Adipose tissue (tissue), 3 donors: ENCODE results near the gene ZNF621. TPM values are rescaled to one million over a fixed set of nuclear protein-coding genes. Genes with fewer than 3 reads are reported as not detected.
"Not testable (repeated sequence)": the region's sequence is repeated elsewhere in the genome, so short reads cannot be mapped to it uniquely, and the experiment has no call there.

ENCODE experiments used
- H3K27ac ChIP-seq: one replicate; pipeline ENCODE4 v1.5.1; 2013; ENCODE audit warnings: low read depth, low read length
- WGBS, 3 donors: extraction: QIAGEN DNeasy Blood & Tissue Kit; methylation state at CpG; one replicate each; pipeline ENCODE4 v1.1.7; 2013; 5-methylcytosine and 5-hydroxymethylcytosine counted together
- polyA plus RNA-seq, 3 donors: library from polyadenylated mRNA; stranded (reverse); fragments of 200-250 nt; gene quantifications; one replicate each; pipeline ENCODE4 v1.2.3, GENCODE V29; 2013
- donor health status: healthy with polysubstance abuse.
- donor health status: Bipolar disorder and iron deficiency.
- donor health status: healthy.

Gene ZNF621
- polyA plus RNA-seq, 3 donors = 4.5 to 11.2 (median 8.1) TPM

DNA sequence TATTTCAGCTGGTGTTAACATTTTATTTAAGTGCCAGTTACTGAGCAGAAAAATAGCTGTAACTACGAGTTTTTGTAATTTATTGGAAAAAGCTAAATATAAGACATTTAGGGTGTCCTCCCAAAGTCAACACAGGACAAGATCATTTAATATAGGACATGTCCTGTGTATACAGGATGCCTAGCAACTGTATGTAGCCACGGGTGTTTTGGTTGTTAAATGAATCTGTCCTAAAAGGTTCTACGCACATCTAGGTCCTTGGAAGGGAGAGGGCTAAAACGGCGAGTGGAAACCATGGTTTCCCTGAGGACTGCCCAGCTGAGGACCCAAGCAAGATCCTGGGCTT is 565 bp upstream of the ZNF621 start:
- WGBS, 3 donors = 10 to 29% (median 29%) methylated on average over 5 of the region's 5 CpGs
- H3K27ac ChIP-seq = peak overlapping the region; percentile 91

DNA sequence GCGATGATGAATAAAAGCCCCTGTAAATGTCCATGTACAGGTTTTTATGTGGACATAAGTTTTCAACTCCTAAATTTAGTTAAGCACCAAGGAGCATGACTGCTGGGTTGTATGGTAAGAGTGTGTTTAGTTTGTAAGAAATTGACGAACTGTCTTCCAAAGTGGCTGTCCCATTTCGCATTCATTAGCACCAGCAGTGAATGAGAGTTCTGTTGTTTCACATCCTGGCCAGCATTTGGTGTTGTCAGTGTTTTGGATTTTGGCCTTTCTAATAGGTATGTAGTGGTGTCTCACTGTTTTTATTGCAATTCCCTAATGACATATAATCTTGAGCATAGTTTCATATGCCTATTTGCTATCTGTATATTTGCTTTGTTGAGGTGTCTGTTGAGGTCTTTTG is 3.7 kb downstream of the ZNF621 start:
- 96 to 99% (median 96%) methylated on average over 3 of the region's 3 CpGs for WGBS, 3 donors
- H3K27ac ChIP-seq = no peak overlapping the region

DNA sequence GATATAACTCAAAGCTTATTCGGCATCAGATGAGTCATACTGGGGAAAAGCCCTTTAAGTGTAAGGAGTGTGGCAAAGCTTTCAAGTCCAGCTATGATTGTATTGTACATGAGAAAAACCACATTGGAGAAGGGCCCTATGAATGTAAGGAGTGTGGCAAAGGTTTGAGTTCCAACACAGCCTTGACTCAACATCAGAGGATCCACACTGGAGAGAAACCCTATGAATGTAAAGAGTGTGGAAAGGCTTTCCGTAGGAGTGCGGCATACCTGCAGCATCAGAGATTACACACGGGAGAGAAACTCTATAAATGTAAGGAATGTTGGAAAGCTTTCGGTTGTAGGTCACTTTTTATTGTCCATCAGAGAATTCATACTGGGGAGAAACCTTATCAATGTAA is 7.5 kb downstream of the ZNF621 start:
- WGBS, 3 donors = 96 to 98% (median 97%) methylated on average over 5 of the region's 5 CpGs
- no peak overlapping the region for H3K27ac ChIP-seq

DNA sequence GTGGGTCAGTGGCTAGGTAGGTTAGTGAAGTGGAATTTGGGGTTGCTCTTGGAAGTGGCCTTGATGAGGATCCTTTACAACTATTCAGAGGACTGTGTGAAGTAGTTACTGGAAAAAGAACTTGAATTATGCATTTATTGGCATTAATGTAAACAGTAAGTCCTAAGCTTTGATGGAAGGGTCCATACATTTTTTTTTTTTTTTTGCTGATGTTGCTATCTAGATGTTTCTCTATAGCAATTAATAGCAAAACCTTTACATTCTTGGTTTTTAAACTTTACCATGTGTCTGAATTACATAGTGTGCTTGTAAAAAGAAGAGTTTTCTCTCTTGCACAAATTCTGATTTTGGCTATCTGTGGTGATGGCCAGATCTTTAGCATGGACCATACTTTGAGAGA is 9.5 kb downstream of the ZNF621 start:
- no peak overlapping the region for H3K27ac ChIP-seq

DNA sequence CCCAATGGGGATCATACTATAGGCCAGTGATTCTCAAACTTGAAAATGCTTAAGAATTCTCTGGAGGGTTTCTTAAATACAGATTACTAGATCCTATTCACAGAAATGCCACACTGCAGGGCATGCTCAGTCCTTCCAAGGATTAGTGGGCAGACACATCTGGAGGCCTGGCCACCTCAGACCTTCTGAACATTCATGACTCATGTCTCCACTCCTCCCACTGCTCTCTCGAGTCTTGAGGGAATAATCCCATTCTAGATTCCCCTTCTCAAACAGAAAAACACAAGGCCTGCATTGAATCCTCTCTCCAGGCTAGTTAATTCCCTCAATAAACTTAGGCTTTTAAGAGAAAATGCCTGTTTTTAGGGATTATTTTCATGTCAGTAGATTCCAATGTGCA is 22.1 kb downstream of the ZNF621 start:
- WGBS, 3 donors = 51 to 77% (median 60%) methylated on average over 1 of the region's 1 CpG
- H3K27ac ChIP-seq = no peak overlapping the region

DNA sequence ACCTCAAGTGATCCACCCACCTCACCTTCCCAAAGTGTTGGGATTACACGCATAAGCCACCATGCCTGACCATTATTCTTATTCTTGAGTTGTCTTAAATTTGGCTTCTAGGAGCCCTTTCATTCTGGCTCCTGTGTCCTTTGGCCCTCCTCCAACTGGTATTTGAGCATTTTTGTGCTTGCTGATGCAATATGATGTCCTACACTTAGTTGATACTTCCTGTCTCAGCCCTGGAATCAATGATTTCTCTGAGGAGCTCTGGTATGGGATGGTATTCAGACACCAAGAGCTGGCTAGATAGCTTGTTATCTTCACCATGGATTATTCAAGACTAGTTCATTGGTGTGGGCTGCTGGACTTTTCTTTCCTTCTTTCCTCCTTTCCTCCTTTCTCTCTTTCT is 25.4 kb downstream of the ZNF621 start:
- no peak overlapping the region for H3K27ac ChIP-seq
- 95 to 100% (median 98%) methylated on average over 1 of the region's 1 CpG for WGBS, 3 donors

DNA sequence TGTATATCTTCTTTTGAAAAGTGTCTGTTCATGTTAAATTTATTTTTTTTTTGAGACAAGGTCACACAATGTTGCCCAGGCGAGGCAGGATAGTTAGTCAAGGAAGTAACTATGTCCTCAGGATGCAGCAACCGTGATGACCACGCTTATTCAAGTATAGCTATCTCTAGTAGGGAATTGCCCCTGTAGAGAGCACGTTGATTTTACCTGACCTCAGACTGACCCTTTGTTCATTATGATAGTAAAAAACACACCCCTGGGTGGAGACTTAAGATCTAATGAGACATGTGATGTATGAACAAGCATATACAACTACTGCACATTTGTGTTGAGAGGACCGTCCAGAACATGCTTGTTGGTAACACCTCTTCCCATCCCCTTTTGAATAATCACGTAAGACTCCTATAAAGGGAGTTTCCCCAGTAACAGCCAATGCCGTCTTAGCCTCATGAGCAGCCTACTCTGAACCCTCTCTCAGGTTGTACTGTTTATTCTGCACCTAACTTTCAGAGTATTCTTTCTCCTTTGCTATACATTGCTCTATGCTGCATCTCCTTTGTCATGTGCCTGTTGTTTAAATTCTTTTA is 32.9 kb downstream of the ZNF621 start:
- H3K27ac ChIP-seq = no peak overlapping the region
- WGBS, 3 donors = 70 to 84% (median 77%) methylated on average over 7 of the region's 7 CpGs

DNA sequence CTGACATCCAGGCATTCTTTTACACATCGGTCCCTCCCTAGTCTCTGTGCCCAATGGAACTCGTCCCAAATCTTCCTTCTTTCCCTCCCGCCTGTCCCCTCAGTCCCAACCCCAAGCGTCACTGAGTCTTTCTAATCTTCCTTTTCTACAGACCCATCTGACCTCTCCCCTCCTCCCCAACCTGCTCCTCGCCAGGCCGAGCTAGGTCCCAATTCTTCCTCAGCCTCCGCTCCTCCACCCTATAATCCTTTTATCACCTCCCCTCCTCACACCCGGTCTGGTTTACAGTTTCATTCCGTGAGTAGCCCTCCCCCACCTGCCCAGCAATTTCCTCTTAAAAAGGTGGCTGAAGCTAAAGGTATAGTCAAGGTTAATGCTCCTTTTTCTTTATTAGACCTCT is 37.7 kb downstream of the ZNF621 start:
- not testable (repeated sequence) for H3K27ac ChIP-seq
- WGBS, 3 donors = 76 to 91% (median 81%) methylated on average over 9 of the region's 9 CpGs

DNA sequence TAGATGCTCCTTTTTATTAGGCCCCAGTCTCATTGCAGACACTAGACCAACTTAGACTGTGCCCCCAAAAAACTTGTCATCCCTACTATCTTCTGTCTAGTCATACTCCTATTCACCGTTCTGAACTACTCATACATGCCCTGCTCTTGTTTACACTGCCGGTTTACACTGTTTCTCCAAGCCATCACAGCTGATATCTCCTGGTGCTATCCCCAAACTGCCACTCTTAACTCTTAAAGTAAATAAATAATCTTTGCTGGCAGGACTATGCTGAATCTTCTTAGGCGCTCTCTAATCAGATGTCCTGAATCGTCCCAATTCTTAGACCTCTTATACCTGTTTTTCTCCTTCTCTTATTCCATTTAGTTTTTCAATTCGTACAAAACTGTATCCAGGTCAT is 40.9 kb downstream of the ZNF621 start:
- 69 to 88% (median 86%) methylated on average over 5 of the region's 5 CpGs for WGBS, 3 donors

DNA sequence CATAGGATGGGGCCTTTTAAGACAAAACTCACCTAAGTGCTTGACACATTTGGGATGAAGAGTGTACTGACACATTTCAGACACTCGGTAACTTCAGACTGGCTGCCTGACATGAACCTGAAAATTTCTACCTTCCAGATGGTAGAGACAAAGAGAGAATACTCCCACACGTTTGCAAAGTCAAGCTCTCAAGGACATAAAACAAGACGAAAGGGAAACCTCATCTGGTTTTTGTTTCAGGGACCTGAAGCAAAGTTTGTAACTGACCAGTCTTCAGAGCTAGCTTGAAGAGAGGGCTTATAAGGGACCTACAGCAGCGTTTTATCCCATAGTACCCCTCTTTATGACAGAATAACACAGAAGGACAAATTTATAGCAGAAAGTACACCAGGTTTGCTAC is 41.9 kb downstream of the ZNF621 start:
- no peak overlapping the region for H3K27ac ChIP-seq
- WGBS, 3 donors = 53 to 74% (median 66%) methylated on average over 4 of the region's 4 CpGs

More for the DNA sequence above, 40.9 kb downstream of the ZNF621 start:
- not testable (repeated sequence) for H3K27ac ChIP-seq

DNA sequence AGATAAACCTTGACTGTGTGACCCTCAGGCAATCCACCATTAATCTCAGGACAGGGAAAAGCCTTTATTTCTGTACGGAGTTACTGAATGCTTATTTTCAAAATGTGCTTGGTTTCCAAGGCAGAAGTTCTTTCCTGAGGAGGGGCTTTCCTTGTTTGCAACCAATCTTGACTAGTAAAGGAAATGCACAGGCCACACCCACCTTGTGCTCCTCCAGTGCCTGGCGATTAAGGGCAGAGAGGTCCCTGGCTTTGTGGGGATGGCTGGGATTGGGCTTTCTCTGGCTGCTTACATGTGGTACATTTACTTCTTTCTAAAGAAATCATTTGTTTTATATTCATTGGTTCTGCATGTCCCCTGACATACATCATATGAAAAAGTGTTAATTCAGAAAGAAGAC is 47.8 kb downstream of the ZNF621 start:
- 37 to 52% (median 41%) methylated on average over 2 of the region's 2 CpGs for WGBS, 3 donors
- no peak overlapping the region for H3K27ac ChIP-seq

DNA sequence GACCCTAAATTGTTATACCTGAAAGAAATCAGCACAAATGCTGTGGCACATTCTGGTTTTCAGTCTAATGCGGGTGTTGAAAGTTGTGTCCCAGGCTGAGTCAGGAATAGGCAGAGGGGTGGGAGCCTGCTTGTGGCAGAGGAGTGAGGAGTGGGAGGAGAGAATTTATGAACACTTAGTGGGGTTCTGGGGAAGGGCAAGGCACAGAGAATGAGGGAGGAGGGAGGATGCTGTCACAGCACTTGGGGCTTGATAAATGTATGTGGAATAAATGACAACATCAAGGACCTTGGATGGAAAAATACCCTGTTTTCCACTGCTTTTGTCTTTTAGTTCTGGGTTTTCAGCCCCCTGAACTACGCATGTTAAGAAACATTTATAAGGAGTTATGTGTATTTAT is 49.3 kb downstream of the ZNF621 start:
- no peak overlapping the region for H3K27ac ChIP-seq
- 87 to 93% (median 92%) methylated on average over 2 of the region's 2 CpGs for WGBS, 3 donors

DNA sequence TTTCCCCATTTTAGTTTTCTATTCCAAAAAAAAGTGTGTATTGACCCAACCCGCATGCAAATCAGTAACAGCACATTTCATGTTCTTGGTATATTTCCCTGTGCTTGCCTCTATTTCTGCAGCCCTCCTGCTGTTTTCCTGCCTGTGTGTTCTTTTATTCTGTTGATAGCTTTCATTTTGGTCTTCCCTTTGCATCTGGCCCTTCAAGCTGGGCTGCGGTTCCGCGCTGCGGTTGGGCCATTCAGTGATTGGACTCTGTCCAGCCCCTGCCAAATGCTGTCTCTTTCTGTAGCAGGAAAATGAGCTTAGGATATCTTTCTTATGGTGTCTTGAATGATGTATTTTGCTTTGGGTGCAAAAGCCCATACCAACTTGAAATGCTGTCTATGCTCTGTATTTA is 49.9 kb downstream of the ZNF621 start:
- no peak overlapping the region for H3K27ac ChIP-seq
- 82 to 92% (median 85%) methylated on average over 5 of the region's 5 CpGs for WGBS, 3 donors

DNA sequence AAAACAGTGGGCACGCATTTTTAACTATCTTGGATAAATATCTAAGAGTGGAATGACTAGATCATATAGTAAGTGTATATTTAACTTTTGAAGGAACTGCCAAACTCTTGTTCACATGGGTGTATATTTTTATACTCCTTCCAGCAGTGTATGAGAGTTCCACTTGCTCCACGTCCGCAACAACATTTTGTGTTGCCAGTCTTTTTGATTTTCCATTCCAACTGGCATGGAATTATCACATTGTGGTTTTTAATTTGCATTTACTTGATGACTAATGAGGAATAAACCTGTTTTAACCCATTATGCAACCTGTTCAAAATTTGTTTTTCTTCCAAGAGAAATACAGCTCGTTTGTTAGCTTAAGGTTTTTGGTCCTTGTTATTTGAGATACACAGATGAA is 51.6 kb downstream of the ZNF621 start:
- H3K27ac ChIP-seq = no peak overlapping the region
- 76 to 87% (median 79%) methylated on average over 4 of the region's 4 CpGs for WGBS, 3 donors

DNA sequence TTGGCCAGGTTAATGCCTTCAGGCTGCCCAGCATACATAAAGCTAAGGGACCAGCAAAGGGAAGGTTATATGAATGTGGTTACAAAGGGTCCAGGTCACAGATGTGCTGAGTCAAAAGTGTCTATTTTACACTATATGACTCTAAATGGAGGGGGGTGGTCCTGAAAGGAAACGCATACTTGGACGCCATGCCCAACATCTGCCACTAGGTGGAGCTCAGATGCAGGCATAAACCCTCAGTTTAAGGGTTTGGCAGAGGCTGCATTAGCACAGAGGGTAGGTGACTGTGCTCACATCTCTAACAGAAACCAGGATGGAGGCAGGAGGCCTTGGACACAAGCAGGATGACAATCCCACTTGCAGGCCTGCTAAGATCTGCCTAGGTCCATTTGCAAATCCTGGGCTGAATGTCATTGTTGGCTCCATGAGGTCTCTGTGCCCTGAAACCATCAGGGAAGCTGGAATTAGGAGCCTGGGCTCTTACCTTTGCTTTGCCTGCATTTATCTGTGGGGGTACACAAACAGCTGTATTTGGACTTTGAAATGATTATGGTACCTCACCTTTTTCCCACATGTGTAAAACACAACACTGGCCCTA is 55.8 kb downstream of the ZNF621 start:
- WGBS, 3 donors = 0 to 4% (median 0%) methylated on average over 2 of the region's 2 CpGs
- H3K27ac ChIP-seq = no peak overlapping the region

DNA sequence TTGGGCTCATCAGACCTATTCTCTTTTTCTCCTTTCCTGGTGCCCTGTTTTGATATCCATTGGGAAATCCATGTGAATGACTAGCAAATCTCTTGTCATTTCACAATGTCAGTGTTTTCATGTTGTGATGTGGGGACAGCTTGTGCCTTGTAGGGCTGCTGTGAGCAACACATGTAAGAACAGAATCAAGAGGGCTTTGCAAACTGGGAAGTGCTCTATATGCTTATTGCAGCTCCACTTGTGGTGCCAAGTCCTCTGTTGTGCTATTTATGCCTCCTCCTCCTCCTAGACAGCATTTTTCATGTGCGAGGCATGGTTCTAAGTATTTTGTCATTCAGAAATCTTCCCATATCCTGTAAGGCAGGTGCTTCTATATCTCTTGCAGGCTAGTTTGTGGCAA is 56.4 kb downstream of the ZNF621 start:
- H3K27ac ChIP-seq = no peak overlapping the region
- WGBS, 3 donors = 91 to 98% (median 96%) methylated on average over 1 of the region's 1 CpG

DNA sequence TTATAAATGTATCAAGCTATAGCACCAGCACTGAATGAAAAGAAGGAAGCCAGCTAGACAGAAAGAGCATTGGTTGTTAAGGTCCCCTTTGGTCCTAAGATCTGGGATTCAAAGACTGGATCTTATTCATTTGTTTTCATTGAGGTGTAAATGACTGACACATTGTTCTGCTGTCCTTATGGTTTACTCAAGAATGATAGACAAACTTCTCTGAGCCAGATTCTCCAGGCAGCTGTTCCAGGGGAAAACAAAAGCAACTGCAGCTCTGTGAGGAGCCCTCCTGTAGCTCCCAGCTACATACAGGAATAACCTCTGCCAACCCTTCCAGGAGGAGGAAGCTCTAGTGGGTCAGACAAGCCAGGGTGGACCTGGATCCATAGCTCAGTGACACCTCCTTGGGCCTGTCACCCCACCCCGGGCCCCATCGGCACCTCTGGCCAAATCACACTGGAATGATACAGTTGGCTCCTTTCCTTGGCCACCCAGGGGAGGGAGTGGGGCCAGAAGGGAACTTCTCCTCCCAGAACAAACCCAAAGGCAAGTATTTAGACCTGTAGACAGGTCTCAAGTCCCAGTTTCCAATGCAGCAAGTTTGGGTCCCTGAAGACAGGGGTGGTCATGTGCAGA is 57.8 kb downstream of the ZNF621 start:
- H3K27ac ChIP-seq = no peak overlapping the region
- WGBS, 3 donors = 46 to 61% (median 55%) methylated on average over 2 of the region's 2 CpGs

DNA sequence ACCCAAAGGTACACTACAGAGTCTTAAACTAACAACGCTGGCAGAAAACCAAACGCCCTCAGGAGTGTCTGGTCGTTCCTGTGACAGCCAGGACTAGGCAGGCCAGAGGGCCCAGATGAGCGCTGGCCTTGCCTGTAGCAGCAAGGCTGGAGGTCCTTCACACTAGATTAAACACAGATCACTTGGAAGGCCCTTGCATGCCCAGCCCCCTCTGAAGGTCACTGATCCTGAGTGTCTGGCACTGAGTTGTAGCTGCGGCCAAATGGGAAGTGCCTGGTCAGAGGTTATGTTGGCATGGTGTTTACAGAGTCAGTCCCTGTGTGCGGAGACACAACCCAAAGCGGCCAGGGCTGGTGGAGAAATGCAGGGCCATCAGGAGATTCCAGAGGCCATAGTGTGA is 58.9 kb downstream of the ZNF621 start:
- H3K27ac ChIP-seq = no peak overlapping the region
- 60 to 91% (median 88%) methylated on average over 7 of the region's 7 CpGs for WGBS, 3 donors

DNA sequence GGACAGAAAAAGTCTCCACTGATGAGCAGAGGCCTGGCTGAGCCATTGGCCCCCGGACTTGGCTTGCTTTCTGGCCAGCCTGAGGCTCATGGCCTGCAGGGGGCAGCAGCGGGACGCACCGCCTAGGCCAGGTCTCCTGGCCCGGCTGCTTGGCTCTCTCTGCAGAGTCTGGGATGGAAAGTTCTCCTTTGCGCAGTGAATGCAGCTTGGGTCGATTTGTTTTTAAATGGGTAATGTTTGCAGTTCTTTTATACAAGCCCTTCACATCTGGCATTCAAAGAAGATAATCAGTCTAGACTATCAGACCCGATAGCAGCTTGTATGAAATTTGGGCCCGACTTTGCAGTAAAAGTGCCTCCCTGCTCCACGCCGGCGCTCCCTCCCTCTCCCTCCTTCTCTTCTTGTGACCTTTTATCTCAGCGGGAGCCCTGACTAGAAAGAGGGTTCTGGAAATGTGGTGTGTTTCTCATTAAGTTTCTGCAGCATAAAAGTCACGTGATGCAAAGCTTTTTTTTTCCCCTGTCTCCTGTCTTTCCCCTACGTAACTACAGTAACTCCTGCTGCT is 59.9 kb downstream of the ZNF621 start:
- no peak overlapping the region for H3K27ac ChIP-seq
- WGBS, 3 donors = 17 to 29% (median 28%) methylated on average over 15 of the region's 15 CpGs
